Heart right ventricle (tissue), 16 donors: Measurements from ENCODE around the gene ITGA8. TPM values are rescaled to one million over a fixed set of nuclear protein-coding genes. Genes with fewer than 3 reads are reported as not detected.
A peak's percentile ranks its signal among the peaks of the same experiment; 100 is the strongest.

ENCODE experiments used
- ATAC-seq, 8 donors: fragments of 200-7000 bp; cut with Tn5 transposase; one replicate each; pipeline ENCODE4 v1.9.1; 2020; ENCODE audit warnings: mild to moderate bottlenecking in 8 of 8, moderate library complexity in 8 of 8, moderate number of reproducible peaks in 1 of 8
- DNase-seq, 2 donors: peaks; one replicate each; pipeline ENCODE4 v3.0.0-alpha.2; 2020
- H3K27ac ChIP-seq, 10 donors: fragments of 200-600 bp; sonication (generic) in 2 of 10; one replicate each; pipeline versions ENCODE4 v1.5.0 to v1.8.0; 2020 to 2022; ENCODE audit warnings: mild to moderate bottlenecking in 3 of 10
- H3K27me3 ChIP-seq, 7 donors: fragments of 200-600 bp; one replicate each; pipeline ENCODE4 v1.8.0; 2021 to 2022; ENCODE audit warnings: mild to moderate bottlenecking in 2 of 7
- H3K36me3 ChIP-seq, 9 donors: fragments of 200-600 bp; sonication (generic) in 1 of 9; one replicate each; pipeline versions ENCODE4 v1.5.0 to v1.8.0; 2020 to 2022; ENCODE audit warnings: mild to moderate bottlenecking in 2 of 9
- H3K4me1 ChIP-seq, 9 donors: fragments of 200-600 bp; sonication (generic) in 1 of 9; one replicate each; pipeline versions ENCODE4 v1.5.0 to v1.8.0; 2020 to 2022; ENCODE audit warnings: mild to moderate bottlenecking in 4 of 9
- H3K4me3 ChIP-seq, 10 donors: fragments of 200-600 bp; sonication (generic) in 2 of 10; one replicate each; pipeline versions ENCODE4 v1.5.0 to v1.8.0; 2020 to 2022; ENCODE audit warnings: mild to moderate bottlenecking in 7 of 10, moderate library complexity in 2 of 10
- H3K9me3 ChIP-seq, 11 donors: fragments of 200-600 bp in 10 of 11; sonication (generic) in 2 of 11; one replicate each; pipeline versions ENCODE4 v1.5.0 to v1.8.0; 2013 to 2022; ENCODE audit warnings: mild to moderate bottlenecking in 2 of 11, control low read depth in 1 of 11, moderate library complexity in 1 of 11
- WGBS, 2 donors: extraction: QIAGEN DNeasy Blood & Tissue Kit; methylation state at CpG; one replicate each; pipeline ENCODE4 v1.1.7; 2013; ENCODE audit warnings: inconsistent platforms in 1 of 2; 5-methylcytosine and 5-hydroxymethylcytosine counted together
- intact Hi-C, 10 donors: fragments of 100-400 bp; cut with DNase I; formaldehyde crosslinking; loops; one replicate each; pipeline versions ENCODE4 v1.11.1 to v1.14.2; 2022
- polyA plus RNA-seq, 2 donors: library from polyadenylated mRNA; stranded (reverse); fragments of 200-250 nt; gene quantifications; one replicate each; pipeline ENCODE4 v1.2.3, GENCODE V29; 2013
- total RNA-seq, 10 donors: library from RNA; stranded (reverse); fragmentation: NEBNext Ultra II Directional in 3 of 10; extraction: Animal tissue kit (Norgen Biotek cat#: 25700) in 3 of 10; gene quantifications; one replicate each; pipeline versions ENCODE4 v1.2.1 to v1.2.4, GENCODE V29; 2021 to 2023
- TF ChIP-seq, protein P1 (sequence below), 9 donors: fragments of 200-600 bp; sonication (generic) in 2 of 9; IDR thresholded peaks; one replicate each; pipeline versions ENCODE4 v1.5.0 to v1.8.0; 2021 to 2022; ENCODE audit warnings: antibody characterized with exemption in 9 of 9, mild to moderate bottlenecking in 5 of 9, moderate library complexity in 1 of 9
- donor health status: Arrhythmogenic right ventricular cardiomyopathy.
- donor health status: ischemic (EF 13 %, LVEDD 7.1; RV severe dilation, severe dysfunction).
- donor health status: healthy with polysubstance abuse.
- donor health status: DM: no; HTN: yes; CAD: no.
- donor health status: DM: no; HTN: no; CAD: no.
- donor health status: ischemic (EF 25% LVEDD 6.9; RV normal size, moderate dysfunction).
- donor health status: ischemic (EF 25% LVEDD 5.7; RV mildly dilated, moderate dysfunction).
- donor health status: healthy.
- donor health status: DM: yes; HTN: yes; CAD: no.
- donor health status: Ischemic cardiomyopathy.
- donor health status: ischemic (EF 35%, LVEDD 5.7; RV mildly dilated, moderate dysfunction).
- donor health status: nonischemic (EF 11% LVEDD 7.7; RV severe dilation, severe dysfunction).
- donor health status: DM: yes; HTN: yes; CAD: no.
- donor health status: PGD.
- donor health status: ischemic (EF 29% LVEDD 5.4; RV normal size, mild dysfunction).
- donor health status: nonischemic (EF 23%, LVEDD 6.1; RV moderate dilation, normal function).

Gene ITGA8
- total and polyA plus RNA-seq, 12 donors, result 0.62 to 4.2 (median 2.1) TPM

DNA sequence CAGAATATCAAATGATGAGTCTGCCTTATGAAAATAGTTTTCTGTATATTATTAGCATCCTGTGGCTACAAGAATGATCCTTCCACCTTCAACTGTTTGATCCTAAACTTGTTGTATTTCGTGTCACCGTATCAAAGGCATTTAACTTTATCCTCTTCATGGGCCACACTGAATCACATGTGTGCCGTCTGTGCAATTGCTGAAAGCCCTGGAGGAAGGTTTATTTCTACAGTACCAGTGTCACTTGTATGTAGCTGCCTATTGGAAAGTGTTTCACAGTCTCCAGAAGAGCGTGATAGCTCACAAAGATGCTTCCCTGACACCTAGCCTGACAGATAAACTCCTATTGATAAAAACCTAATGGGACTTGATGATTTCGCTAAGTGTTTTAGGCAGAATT, 94.5 kb downstream of the ITGA8 start:
- no peak overlapping the region for H3K4me3 ChIP-seq
- no peaks in the 10 kb centered on the region for H3K9me3 ChIP-seq
- no peaks in the 10 kb centered on the region for H3K36me3 ChIP-seq
- 74 to 75% methylated on average over 5 of the region's 5 CpGs for WGBS, 2 donors
- no peaks in the 10 kb centered on the region for H3K27me3 ChIP-seq
- H3K27ac ChIP-seq, result peak overlapping the region in 1 of 10 donors; percentile 23
- ATAC-seq, result peak in 1 of 8 donors; percentile 20
- peaks cover 0 to 40% (median 9%) of the 10 kb centered on the region in 9 donors for H3K4me1 ChIP-seq
- DNase-seq, result no peak
- intact Hi-C loops, result no loop called here
- TF ChIP-seq, protein P1, sequence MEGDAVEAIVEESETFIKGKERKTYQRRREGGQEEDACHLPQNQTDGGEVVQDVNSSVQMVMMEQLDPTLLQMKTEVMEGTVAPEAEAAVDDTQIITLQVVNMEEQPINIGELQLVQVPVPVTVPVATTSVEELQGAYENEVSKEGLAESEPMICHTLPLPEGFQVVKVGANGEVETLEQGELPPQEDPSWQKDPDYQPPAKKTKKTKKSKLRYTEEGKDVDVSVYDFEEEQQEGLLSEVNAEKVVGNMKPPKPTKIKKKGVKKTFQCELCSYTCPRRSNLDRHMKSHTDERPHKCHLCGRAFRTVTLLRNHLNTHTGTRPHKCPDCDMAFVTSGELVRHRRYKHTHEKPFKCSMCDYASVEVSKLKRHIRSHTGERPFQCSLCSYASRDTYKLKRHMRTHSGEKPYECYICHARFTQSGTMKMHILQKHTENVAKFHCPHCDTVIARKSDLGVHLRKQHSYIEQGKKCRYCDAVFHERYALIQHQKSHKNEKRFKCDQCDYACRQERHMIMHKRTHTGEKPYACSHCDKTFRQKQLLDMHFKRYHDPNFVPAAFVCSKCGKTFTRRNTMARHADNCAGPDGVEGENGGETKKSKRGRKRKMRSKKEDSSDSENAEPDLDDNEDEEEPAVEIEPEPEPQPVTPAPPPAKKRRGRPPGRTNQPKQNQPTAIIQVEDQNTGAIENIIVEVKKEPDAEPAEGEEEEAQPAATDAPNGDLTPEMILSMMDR (IDR thresholded peaks at IDR 0.05), result no peak

DNA sequence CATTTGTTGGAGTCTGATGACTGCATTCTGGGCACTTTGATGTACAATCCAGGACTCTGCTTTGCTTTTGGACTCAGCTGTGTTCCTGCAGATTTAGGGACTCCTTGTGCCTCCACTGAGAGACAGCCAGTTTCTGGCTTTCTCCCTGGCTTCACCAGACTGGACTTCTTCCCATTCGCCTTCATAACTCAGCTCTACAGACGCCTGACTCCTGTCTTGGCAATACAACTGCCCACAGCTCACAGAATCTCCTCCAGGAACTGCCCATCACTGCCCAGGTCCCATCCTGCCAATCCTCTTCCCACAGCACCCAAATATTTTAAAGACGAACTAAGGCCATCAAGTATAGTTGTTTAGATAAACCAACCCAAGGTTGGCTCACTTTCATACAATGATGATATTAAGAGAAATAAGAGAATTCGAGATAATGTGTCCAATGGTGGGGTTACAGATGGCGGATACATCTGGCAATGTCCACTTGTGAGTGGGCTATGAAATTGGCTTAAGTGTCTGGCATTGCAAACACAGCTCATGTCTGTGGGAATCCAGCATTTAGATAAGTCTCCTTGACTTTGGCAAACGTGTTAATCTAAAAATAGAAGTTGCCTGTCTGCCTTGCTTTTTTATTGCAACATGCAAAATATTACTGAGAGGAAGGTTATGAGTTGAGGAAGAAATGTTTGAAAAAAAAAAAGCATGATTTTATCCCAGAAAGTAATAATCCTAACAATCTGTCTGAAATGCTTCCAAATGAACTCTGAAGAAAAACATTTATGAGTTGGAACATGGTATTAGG, 95.1 kb downstream of the ITGA8 start:
- Histone ChIP-seq H3K27ac (peak overlapping the region in 1 of 10 donors; percentile 24), H3K36me3 (no peaks in the 10 kb centered on the region), H3K4me3 (no peak overlapping the region), H3K27me3 (no peaks in the 10 kb centered on the region), H3K4me1 (peaks cover 0 to 34% (median 6%) of the 10 kb centered on the region in 9 donors), H3K9me3 (no peaks in the 10 kb centered on the region)
- intact Hi-C loops, result no loop called here
- TF ChIP-seq, protein P1 (IDR thresholded peaks at IDR 0.05), result no peak
- 56 to 65% methylated on average over 6 of the region's 6 CpGs for WGBS, 2 donors
- DNase-seq, result no peak
- ATAC-seq, result peak in 7 of 8 donors; percentile 41 to 68 (median 55)

DNA sequence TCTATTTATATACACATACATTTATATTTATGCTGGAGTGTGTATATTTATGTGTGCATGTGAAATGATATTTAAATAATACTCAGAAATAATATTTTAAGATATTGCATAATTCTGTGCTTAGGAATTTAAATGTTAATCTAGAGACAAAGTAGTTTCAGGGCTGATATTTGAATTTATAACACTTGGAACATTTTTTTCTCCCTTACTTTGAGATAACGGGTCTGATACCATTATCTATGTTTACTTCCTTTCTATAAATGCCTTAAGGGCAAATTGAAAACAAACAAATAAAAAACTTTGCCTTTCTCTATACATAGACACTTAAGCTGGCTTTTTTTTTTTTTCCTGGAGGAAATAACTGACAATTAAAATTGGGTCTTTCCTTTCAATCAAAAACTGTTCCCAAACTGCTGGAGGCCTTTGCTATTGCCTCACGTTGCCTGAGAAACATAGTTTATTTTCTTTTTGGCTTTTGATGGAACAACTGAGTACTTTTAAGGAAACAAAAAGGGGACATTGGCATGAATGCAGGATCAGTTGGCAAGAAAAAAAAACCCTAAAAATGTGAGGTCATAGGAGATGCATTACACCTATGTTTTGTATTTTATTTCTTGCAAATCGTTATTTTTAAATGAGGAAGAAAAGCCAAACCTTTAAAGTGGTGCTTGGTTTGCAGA, 98.7 kb downstream of the ITGA8 start:
- DNase-seq (no peak), ATAC-seq (no peak)
- Histone ChIP-seq H3K4me3 (no peak overlapping the region), H3K4me1 (peaks cover 0 to 34% (median 6%) of the 10 kb centered on the region in 9 donors), H3K36me3 (no peaks in the 10 kb centered on the region), H3K27me3 (no peaks in the 10 kb centered on the region), H3K9me3 (no peaks in the 10 kb centered on the region), H3K27ac (peak overlapping the region in 3 of 10 donors; percentile 16 to 53 (median 53))
- TF ChIP-seq, protein P1 (IDR thresholded peaks at IDR 0.05), result no peak
- 40 to 46% methylated on average over 3 of the region's 3 CpGs for WGBS, 2 donors
- intact Hi-C loops, result no loop called here

DNA sequence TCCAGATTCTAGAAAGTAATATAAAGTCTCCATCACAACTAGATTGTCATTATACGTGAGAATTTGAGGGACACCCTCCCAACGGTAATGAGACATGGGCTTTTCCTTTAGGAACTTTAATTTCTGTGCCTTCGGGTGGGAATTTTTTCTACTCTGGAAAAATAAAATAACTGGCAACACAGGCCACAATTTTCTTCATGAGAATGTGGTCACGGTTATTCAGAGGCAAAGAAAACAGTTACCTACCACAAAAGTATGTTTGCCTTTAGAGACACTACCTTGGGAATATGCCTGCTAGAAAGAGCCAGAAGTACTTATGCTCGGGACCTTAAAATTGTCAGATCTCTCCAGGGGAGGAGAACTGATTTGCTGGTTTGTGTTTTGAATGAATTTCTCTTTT, 99.4 kb downstream of the ITGA8 start:
- Histone ChIP-seq H3K4me1 (peaks cover 0 to 28% (median 5%) of the 10 kb centered on the region in 9 donors), H3K27me3 (no peaks in the 10 kb centered on the region), H3K9me3 (no peaks in the 10 kb centered on the region), H3K4me3 (no peak overlapping the region), H3K27ac (peak overlapping the region in 1 of 10 donors; percentile 53), H3K36me3 (no peaks in the 10 kb centered on the region)
- 76 to 79% methylated on average over 5 of the region's 5 CpGs for WGBS, 2 donors
- TF ChIP-seq, protein P1 (IDR thresholded peaks at IDR 0.05), result no peak
- DNase-seq (no peak), ATAC-seq (no peak)
- intact Hi-C loops, result no loop called here
